HG02885 (cell line): ENCODE data around the gene CGB7.
"Not testable (repeated sequence)": the region's sequence is repeated elsewhere in the genome, so short reads cannot be mapped to it uniquely, and the experiment has no call there.

Experiments used
- ATAC-seq: cut with Tn5 transposase; IDR thresholded peaks from one replicate; pipeline ENCODE4 v1.9.1; 2021; ENCODE audit warnings: mild to moderate bottlenecking; ENCODE audit not compliant: unreplicated experiment, poor library complexity

CGB7 gene

GRCh38 chr19:49074869-49075268, 17.3 kb upstream of the CGB7 start:
- not testable (repeated sequence) for ATAC-seq

DNA sequence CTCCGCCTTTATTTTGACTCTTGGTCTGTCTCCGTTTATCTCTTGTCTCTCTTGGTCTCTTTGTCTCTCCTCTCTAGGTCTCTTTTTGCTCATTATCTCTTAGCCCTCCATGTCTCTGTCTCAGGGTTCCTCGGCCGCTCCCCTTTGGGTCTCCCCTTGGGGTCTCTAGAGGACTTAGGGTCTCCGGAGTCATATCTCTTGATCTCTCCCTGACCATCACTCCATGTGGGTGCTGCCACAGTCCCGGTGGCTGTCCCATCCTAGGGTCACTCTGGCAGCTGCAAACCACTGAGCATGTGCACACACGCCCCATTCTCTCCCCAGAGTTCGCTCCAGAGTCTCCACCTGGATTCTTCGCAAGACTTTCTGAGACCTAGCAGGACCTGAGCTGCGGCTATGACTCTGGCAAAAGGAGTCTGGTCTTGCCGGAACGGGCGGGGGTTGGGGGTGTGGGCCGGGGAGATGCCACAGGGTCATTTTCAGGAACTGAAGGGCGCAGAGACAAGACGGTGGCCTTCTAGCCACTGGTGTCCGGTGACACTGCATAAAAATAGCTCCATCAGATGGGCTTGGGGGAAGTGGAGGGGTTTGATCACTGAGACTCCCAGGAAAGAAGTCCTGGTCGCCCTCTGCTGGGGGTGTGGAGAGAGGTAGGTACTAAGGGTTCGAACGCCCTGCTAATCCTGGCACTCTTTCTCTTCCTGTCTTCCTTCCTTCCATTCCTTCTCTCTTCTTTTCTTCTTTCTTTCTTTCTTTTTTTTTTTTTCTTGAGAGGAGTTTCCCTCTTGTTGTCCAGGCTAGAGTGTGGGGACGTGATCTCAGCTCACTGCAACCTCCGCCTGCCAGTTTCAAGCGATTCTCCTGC, 16.2 kb upstream of the CGB7 start:
- no peak for ATAC-seq

DNA sequence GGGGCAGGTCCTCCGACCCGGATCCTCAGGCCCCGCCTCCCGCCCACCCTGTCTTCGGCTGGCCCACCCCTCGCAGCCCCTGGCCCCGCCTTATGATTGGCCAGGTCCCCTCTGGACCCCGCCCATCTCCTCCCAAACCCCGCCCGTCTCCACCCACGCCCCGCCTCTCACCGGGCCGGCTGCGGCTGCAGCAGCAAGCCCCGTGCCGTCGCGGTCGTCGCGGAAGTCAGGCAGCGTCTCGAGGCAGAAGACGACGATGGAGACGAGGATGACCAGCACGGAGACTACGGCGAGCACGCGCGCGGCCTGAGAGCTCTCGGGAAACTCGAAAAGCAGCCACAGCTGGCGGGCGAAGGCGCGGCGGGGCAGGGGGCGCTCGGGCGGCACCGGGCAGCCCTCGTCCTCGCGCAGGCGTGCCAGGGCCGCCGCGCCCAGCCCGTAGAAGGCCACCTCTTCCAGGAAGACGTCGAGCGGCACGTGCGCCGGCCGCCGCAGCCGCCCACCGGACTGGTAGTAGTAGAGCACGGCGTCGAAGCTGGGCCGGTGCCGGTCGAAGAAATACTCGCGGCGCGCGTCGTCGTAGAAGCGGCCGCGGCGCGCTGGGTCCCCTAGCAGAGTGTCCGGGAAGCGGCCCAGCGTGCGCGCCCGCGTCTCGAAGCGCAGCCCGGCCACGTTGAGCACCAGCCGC, 14.5 kb upstream of the CGB7 start:
- no peak for ATAC-seq

DNA sequence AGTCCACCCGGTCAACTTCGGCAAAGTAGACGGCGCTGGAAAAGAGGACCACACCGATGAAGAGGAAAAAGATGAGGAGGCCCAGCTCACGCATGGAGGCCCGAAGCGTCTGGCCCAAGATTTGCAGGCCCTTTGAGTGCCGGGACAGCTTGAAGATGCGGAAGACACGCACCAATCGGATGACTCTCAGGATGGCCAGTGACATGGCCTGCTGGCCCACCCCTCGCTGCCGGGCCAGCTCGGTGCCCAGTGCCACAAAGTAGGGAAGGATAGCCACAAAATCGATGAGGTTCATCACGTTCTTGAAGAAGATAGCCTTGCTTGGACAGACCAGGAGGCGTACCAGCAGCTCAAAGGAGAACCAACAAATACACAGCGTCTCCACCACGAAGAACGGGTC, 12.9 kb upstream of the CGB7 start:
- no peak for ATAC-seq

- no peak for ATAC-seq
These were observed 11.5 kb upstream of the CGB7 start for GRCh38 chr19:49069026-49069425.

- no peak for ATAC-seq
These were observed 10.0 kb upstream of the CGB7 start for GRCh38 chr19:49067554-49067953.

DNA sequence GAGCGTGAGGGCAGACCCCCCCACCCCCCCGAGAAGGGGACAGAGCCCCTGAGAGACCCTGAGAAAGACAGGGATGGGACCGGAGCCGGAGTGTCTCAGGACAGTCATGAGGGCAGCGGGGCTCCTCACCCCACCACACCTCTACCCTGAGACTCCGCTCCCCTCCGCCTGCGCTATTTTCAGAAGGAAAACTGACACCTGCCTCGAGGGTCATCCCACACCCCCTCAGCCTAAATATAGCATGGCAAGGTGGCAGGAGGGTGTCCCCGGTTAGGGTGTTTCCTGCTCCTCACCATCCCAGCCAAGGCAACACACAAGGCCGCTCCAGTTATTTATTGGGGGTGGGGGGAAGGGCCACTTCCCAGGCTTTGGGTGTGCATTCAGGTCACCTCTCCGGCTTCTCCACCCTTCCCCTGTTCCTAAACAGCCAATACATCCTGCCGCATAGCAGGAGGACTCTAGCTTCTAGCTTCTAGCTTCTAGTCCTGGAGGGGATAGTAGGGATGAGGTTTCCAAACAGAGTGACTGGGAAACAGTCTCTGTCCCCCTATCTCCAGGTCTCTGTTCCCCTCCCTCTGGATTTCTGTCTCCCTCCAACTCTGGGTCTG, 8.5 kb upstream of the CGB7 start:
- ATAC-seq = no peak

DNA sequence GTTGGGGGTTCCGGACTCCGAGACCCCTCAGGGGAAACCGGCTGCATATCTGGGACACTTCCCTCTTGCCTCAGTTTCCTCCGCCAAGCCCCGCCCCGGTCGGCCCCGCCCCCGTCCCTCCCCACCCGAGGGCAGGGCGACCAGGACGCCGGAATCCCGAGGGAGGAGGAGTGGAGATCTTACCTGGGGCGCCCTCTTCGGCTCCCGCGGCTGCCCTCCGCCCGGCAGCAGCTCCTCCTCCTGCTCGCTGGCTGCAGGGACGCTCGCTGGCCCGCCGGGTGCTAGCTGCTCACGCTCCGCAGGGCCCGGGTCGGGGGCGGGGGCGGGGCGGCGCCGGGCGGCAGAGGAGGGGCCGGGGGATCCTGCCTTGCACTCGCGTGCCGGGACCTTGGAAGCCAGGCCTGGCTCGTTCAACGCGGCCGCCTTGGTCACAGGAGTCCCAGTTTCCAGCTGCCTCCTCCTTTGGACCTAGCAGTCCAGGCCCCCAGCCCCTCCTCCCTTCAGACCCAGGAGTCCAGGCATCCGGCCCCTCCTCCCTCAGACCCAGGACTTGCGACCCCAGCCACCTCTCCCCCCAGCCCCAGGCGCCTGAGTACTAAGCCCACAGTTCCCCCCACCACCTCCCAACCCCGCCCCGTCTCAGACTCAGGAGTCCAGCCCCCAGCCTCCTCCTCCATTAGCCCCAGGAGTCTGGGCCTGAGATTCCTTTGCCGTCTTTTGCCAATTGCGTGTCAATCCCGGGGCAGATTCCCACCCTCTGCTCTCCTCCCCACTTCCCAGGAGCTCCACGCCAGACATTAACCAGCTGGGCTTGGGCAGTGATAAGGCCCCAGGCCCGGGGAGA, 7.4 kb upstream of the CGB7 start, which contains the start of gene NTF4:
Gene NTF4, minus strand, starts transcription at position 51 of the 844 bp plus-strand sequence. CDS start 2,821 bp downstream, outside the sequence.
- no peak for ATAC-seq

GRCh38 chr19:49064029-49064629, 6.6 kb upstream of the CGB7 start:
- no peak for ATAC-seq

DNA sequence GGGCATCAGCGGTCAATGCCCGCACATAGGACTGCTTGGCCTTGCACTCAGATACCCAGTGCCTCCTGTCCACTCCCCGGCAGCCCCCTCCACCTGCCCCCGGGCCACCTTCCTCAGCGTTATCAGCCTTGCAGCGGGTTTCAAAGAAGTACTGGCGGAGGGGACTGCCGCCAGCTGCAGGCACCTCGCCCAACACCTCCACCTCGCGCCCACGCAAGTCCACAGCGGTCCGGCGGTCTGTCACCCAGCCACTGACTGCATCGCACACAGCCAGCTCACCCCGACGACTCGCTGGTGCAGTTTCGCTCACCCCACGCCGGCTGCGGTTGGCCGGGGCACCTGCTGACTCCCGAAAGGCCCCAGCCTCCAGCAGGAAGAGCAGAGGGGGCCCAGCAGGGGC, 3.9 kb upstream of the CGB7 start:
- ATAC-seq = no peak

GRCh38 chr19:49061000-49061399, 3.5 kb upstream of the CGB7 start:
- ATAC-seq = no peak

DNA sequence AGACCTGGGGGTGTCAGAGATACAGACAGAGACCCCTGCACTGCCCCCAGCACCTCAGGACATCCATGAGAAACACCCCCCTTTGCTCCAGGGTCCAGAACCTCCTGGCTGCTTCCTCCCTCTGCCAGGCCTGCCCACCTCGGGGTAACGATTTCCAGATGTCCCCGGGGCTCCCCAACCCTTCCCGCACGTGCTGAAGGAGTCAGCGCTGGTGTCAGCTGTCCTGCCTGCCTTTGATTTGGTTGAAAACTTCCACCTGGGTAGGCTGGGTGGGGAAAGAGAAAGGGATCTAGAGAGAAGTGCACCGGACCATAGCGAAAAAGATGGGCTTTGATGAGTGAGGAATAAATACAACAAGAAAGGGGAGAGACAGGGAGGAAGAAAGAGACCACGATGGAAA, 1.5 kb upstream of the CGB7 start:
- no peak for ATAC-seq

DNA sequence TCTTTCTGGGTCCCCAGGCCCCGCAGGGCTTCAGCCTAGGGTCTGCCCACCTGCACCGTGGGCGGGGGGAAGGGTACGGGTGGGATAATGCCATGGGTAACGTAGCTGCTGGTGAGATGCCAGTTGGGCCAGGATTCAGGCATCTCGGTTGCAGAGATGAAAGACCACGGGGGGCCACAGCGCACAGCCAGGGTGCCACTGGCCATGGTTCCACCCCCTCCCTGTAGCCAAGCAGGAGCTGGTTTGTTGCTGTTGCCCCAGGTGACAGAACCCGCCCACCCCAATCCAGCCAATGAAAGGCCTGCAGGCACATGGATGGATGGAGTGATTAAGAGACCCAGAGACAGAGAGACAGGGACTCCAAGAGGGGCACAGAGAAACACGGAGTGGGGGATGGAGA, 1.0 kb upstream of the CGB7 start:
- ATAC-seq = no peak

DNA sequence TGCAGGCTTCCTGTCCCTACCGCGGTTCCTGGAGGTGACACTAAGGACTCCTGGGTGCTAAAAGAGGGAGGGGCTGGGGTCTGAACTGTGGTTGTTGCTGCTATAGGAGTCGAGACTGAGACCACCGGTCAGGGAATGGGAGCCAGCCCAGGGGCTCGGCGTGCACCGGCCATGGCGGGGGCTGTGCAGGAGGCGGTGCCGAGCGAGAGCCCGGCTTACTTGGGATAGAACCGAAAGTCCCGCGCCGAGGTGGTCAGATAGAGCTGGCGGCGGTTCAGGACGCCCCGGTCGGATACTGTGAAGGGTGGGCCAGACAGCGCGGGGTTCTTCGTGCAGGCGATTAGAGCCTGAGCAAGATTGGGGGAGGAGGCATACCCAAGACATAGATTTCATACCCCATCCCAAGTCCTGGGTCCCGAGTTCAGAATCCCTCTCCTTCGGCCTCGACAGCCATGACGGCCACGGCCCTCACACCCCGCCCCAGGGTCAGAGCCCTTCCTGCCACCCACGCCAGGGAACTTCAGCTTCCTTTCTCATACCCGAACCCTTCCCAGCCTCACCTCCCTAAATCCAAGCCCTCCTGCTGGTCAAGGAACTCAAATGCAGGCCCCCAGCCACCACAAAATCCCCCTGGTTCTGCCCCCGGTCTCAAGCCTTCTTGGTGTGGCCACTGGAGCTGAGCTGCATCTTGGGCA, 500 bp downstream of the CGB7 start:
- not testable (repeated sequence) for ATAC-seq

DNA sequence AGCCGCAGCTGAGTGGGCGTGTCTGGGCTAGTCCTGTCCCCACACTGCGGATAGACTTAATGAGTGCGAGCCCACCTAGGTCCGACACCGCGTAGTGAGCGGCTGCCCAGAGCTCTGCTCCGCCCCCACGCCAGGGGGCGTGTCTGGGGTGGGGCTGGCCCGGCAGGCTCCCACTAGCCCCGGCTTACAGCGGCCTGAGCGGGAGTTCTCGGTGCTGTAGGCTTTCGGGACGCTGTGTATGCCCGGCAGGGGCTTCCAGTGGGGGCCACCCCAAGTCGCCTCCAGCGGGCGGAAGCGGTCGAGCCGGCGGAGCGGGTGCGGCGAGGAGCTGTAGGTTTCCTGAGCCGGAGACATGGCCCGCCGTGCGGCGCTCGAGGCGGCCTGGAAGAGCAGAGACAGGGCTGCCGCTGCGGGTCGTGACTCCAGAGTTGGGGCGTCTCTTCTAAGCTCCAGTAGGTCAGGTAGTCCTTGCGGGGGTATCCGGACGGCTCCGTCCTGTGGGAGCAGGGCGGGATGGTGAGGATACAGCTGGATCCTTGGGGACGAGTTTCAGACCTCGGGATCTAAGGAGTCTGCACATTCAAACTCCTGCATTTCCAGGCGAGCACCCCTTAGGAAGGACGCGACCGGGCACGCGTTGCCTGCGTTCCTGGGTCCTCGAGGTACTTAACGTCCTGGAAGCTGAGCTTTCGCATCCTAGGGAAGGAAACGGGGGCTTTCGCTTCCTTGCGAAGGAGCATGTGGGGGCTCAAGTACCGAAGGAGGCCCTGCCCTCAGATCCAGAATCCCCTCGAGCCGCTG, 1.2 kb downstream of the CGB7 start:
- peak; percentile 58 for ATAC-seq

GRCh38 chr19:49050376-49051033, 7.0 kb downstream of the CGB7 start:
- ATAC-seq = not testable (repeated sequence)

- not testable (repeated sequence) for ATAC-seq
These were observed 7.7 kb downstream of the CGB7 start for GRCh38 chr19:49049834-49050233.

GRCh38 chr19:49049011-49049410, 8.5 kb downstream of the CGB7 start, which contains the start of gene CGB8:
CGB8 (minus strand) TSS chr19:49049111; CDS start chr19:49048739, 372 bp downstream.
- not testable (repeated sequence) for ATAC-seq
